Thoracic aorta (tissue), 2 donors: ENCODE measurements around the gene COMT. TPM values are rescaled to one million over a fixed set of nuclear protein-coding genes. Genes with fewer than 3 reads are reported as not detected.
A peak's percentile ranks its signal among the peaks of the same experiment; 100 is the strongest.

Experiments used
- ATAC-seq: fragments of 150-250 bp; one replicate; pipeline ENCODE4 v1.8.0; 2017; ENCODE audit warnings: low read depth; ENCODE audit not compliant: insufficient number of reproducible peaks, low FRiP score
- DNase-seq: peaks from one replicate; pipeline ENCODE4 v3.0.0-alpha.2; 2020; ENCODE audit warnings: low spot score
- H3K27ac ChIP-seq, 2 donors: fragments of 200-600 bp; sonication (generic); 1 replicate in 1 of 2; 2 replicates in 1 of 2; pipeline ENCODE4 v1.5.1; 2016; ENCODE audit warnings: mild to moderate bottlenecking in 2 of 2, moderate library complexity in 2 of 2
- H3K27me3 ChIP-seq: fragments of 200-600 bp; sonication (generic); replicated peaks from 2 replicates; pipeline ENCODE4 v1.6.0; 2016; ENCODE audit warnings: mild to moderate bottlenecking; ENCODE audit not compliant: insufficient read depth
- H3K36me3 ChIP-seq: fragments of 200-600 bp; sonication (generic); one replicate; pipeline ENCODE4 v1.5.1; 2016
- H3K4me1 ChIP-seq, 2 donors: fragments of 200-600 bp; sonication (generic); 1 replicate in 1 of 2; 2 replicates in 1 of 2; pipeline versions ENCODE4 v1.5.1 to v1.6.0; 2016; ENCODE audit warnings: low read depth in 2 of 2, mild to moderate bottlenecking in 1 of 2; ENCODE audit not compliant: control insufficient read depth in 1 of 2
- H3K4me3 ChIP-seq: fragments of 200-600 bp; sonication (generic); 2 replicates; pipeline ENCODE4 v1.5.1; 2016; ENCODE audit warnings: mild to moderate bottlenecking
- H3K9me3 ChIP-seq: fragments of 200-600 bp; sonication (generic); 2 replicates; pipeline ENCODE4 v1.5.1; 2016
- CTCF ChIP-seq: fragments of 200-600 bp; sonication (generic); IDR thresholded peaks from one replicate; pipeline ENCODE4 v1.5.1; 2019; ENCODE audit warnings: antibody characterized with exemption
- total RNA-seq, 2 donors: library from RNA; depleted of rRNA; stranded (reverse); fragments of >200 nt; gene quantifications; one replicate each; pipeline versions ENCODE4 v1.1.0 to v1.2.3, GENCODE V29; 2016

COMT gene
- total RNA-seq, 2 donors from 2014 or later = 230 to 300 TPM

GRCh38 chr22:19982991-19983578, 41.5 kb downstream of the COMT start:
- no peak overlapping the region for H3K4me3 ChIP-seq
- H3K27ac ChIP-seq = peak overlapping the region; percentile 99 to 100
- TF ChIP-seq CTCF = no peak
- H3K9me3 ChIP-seq = no peaks in the 10 kb centered on the region
- ATAC-seq (no peak), DNase-seq (no peak)
- H3K4me1 ChIP-seq = peaks cover 30 to 64% of the 10 kb centered on the region in 2 donors
- H3K27me3 ChIP-seq = no peaks in the 10 kb centered on the region
- peaks cover 31% of the 10 kb centered on the region for H3K36me3 ChIP-seq

- DNase-seq = no peak
- ATAC-seq = no peak
- Histone ChIP-seq H3K27ac (peak overlapping the region; percentile 99 to 100), H3K4me1 (peaks cover 30 to 69% of the 10 kb centered on the region in 2 donors), H3K27me3 (no peaks in the 10 kb centered on the region), H3K36me3 (peaks cover 24% of the 10 kb centered on the region), H3K9me3 (no peaks in the 10 kb centered on the region), H3K4me3 (peak overlapping the region; percentile 55)
- TF ChIP-seq CTCF = no peak
These were observed 42.2 kb downstream of the COMT start for GRCh38 chr22:19983741-19984140.

- no peaks in the 10 kb centered on the region for H3K9me3 ChIP-seq
- ATAC-seq (peak; percentile 61), DNase-seq (peak; percentile 54)
- peak overlapping the region; percentile 98 for H3K4me3 ChIP-seq
- TF ChIP-seq CTCF = no peak
- no peaks in the 10 kb centered on the region for H3K27me3 ChIP-seq
- peak overlapping the region; percentile 99 to 100 for H3K27ac ChIP-seq
- H3K4me1 ChIP-seq = peaks cover 30 to 69% of the 10 kb centered on the region in 2 donors
- H3K36me3 ChIP-seq = peaks cover 20% of the 10 kb centered on the region
These were observed 42.7 kb downstream of the COMT start for GRCh38 chr22:19984201-19984753.

- H3K27me3 ChIP-seq = no peaks in the 10 kb centered on the region
- DNase-seq (no peak), ATAC-seq (no peak)
- H3K4me1 ChIP-seq = peaks cover 31 to 75% of the 10 kb centered on the region in 2 donors
- peaks cover 13% of the 10 kb centered on the region for H3K36me3 ChIP-seq
- no peaks in the 10 kb centered on the region for H3K9me3 ChIP-seq
- no peak for TF ChIP-seq CTCF
- peak overlapping the region; percentile 99 to 100 for H3K27ac ChIP-seq
- H3K4me3 ChIP-seq = peak overlapping the region; percentile 98
These were observed 43.6 kb downstream of the COMT start for GRCh38 chr22:19984851-19985811.

- TF ChIP-seq CTCF = no peak
- H3K9me3 ChIP-seq = no peaks in the 10 kb centered on the region
- peaks cover 40 to 78% of the 10 kb centered on the region in 2 donors for H3K4me1 ChIP-seq
- ATAC-seq (no peak), DNase-seq (no peak)
- peak overlapping the region; percentile 99 to 100 for H3K27ac ChIP-seq
- peak overlapping the region; percentile 98 for H3K4me3 ChIP-seq
- H3K27me3 ChIP-seq = no peaks in the 10 kb centered on the region
- H3K36me3 ChIP-seq = peaks cover 5% of the 10 kb centered on the region
These were observed 44.4 kb downstream of the COMT start for GRCh38 chr22:19986011-19986409.
